B cell (primary cell): ENCODE results near the gene BCL11A.

ENCODE experiments used
- CTCF ChIP-seq: fragments of 200-600 bp; IDR thresholded peaks from one replicate; pipeline ENCODE4 v1.8.0; 2022; ENCODE audit warnings: antibody characterized with exemption, mild to moderate bottlenecking
- EZH2 ChIP-seq: IDR thresholded peaks from 2 replicates; pipeline ENCODE4 v1.6.1; 2012; ENCODE audit warnings: borderline replicate concordance, low read depth, mild to moderate bottlenecking, moderate library complexity, low read length; ENCODE audit not compliant: insufficient read depth, poor library complexity, severe bottlenecking

- TF ChIP-seq EZH2 (no peak), CTCF (no peak)
Observed at GRCh38 chr2:60411295-60411694, 142.2 kb downstream of the BCL11A start.
